Ovary (tissue), 9 donors: Measurements from ENCODE around the gene PROSER1. TPM values are rescaled to one million over a fixed set of nuclear protein-coding genes. Genes with fewer than 3 reads are reported as not detected.

ENCODE experiments used
- DNase-seq, 5 donors: peaks; one replicate each; pipeline ENCODE4 v3.0.0-alpha.2; 2019 to 2020
- H3K27ac ChIP-seq, 2 donors: fragments of 200-600 bp; one replicate each; pipeline versions ENCODE4 v1.5.1 to v1.8.0; 2019 to 2022
- H3K27me3 ChIP-seq: fragments of 200-600 bp; one replicate; pipeline ENCODE4 v1.8.0; 2022
- H3K36me3 ChIP-seq: fragments of 200-600 bp; sonication (generic); one replicate; pipeline ENCODE4 v1.5.1; 2019
- H3K4me1 ChIP-seq: one replicate; pipeline ENCODE4 v1.8.1; 2013; ENCODE audit warnings: mild to moderate bottlenecking, moderate library complexity; ENCODE audit not compliant: insufficient read depth
- H3K4me3 ChIP-seq: fragments of 200-600 bp; sonication (generic); one replicate; pipeline ENCODE4 v1.5.1; 2017
- H3K9me3 ChIP-seq, 2 donors: fragments of 200-600 bp in 1 of 2; sonication (generic) in 1 of 2; one replicate each; pipeline versions ENCODE4 v1.5.1 to v1.8.1; 2013 to 2019; ENCODE audit warnings: mild to moderate bottlenecking in 1 of 2, moderate library complexity in 1 of 2
- EP300 ChIP-seq: sonication (generic); formaldehyde crosslinking; IDR thresholded peaks from one replicate; pipeline ENCODE4 v1.6.1; 2017; ENCODE audit warnings: antibody characterized with exemption
- POLR2A ChIP-seq: fragments of 450-650 bp; IDR thresholded peaks from one replicate; pipeline ENCODE4 v1.6.1; 2017; ENCODE audit warnings: antibody characterized with exemption, mild to moderate bottlenecking, moderate library complexity
- WGBS, 3 donors: extraction: QIAGEN DNeasy Blood & Tissue Kit in 1 of 3; methylation state at CpG; one replicate each; pipeline versions ENCODE4 v1.1.5 to v1.1.7; 2013 to 2017; 5-methylcytosine and 5-hydroxymethylcytosine counted together
- intact Hi-C, 4 donors: fragments of 100-400 bp; cut with DNase I; formaldehyde crosslinking; loops; one replicate each; pipeline versions ENCODE4 v1.11.0 to v1.15.1; 2022 to 2023
- polyA plus RNA-seq, 2 donors: library from polyadenylated mRNA; stranded (reverse); fragments of 200-250 nt in 1 of 2; fragments of 350-450 nt in 1 of 2; fragmentation: Illumina TruSeq in 1 of 2; extraction: RNeasy Lipid Tissue Mini Kit (QIAGEN cat#74804) in 1 of 2; gene quantifications; one replicate each; pipeline ENCODE4 v1.2.3, GENCODE V29; 2013 to 2014
- total RNA-seq, 7 donors: library from RNA; depleted of rRNA in 2 of 7; stranded (reverse); fragments of >200 nt in 2 of 7; fragmentation: NEBNext Ultra II Directional in 3 of 7; extraction: Animal tissue kit (Norgen Biotek cat#: 25700) in 3 of 7; gene quantifications; one replicate each; pipeline versions ENCODE4 v1.1.0 to v1.2.4, GENCODE V29; 2016 to 2023
- TF ChIP-seq, protein P1 (sequence below), 3 donors: fragments of 450-650 bp in 2 of 3; fragments of 200-600 bp in 1 of 3; IDR thresholded peaks; one replicate each; pipeline versions ENCODE4 v1.5.1 to v1.8.0; 2016 to 2022; ENCODE audit warnings: antibody characterized with exemption in 3 of 3, mild to moderate bottlenecking in 1 of 3
- donor health status: DM: no; HTN: no; CAD: no; lungs with moderate emphysema.
- donor health status: DM: no; HTN: no; CAD: no.
- donor health status: Bipolar disorder and iron deficiency.
- donor health status: DM: yes; HTN: yes; CAD: no.
- donor health status: DM: no; HTN: no; CAD: no.
- donor health status: DM: yes; HTN: yes; CAD: no.

Gene PROSER1
- total and polyA plus RNA-seq, 9 donors = 5.3 to 25.3 (median 16.9) TPM

DNA sequence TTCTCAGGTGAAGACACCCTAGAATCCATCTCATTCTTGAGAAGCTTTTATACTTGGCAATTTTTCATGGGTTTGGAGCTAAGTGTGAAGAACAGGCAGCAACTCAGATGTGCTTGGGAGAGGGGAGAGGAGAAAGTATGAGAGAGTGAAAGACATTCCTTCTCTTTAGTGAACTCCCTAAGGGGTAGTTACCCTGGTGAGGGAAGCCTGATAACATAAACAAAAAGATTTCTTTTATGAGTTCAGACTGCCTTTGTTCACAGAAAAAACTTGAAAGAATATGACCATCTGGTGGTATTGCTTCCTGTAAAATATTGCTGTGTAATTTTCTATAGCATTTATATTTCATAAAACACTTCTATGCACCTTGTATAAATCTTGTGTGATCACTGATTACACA is 47.2 kb downstream of the PROSER1 start, which contains the start of gene STOML3:
TSS of gene STOML3 (minus strand) at position 139 of the 400 bp plus-strand sequence. CDS start at position 29, 110 bp downstream.
- H3K4me1 ChIP-seq = peaks cover 2% of the 10 kb centered on the region

DNA sequence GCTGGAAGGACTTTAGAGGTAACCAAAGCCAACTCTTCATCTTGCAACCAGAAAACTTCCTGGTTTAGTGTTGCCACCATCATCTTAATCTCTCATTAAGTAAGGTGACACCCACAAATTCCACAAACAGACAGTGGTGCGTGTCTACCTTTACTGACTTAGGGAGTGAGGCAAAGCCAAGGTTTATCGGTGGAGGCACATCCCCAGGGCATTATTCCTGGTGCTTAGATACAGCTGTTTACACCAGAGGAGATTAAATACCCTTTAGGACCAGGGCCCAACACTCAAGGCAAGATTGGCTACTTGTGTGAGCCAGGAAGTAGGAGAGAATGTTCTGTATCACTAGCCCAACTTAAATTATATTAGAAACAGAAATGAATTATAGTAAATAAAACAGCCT is 56.8 kb downstream of the PROSER1 start:
- Histone ChIP-seq H3K4me1 (peaks cover 5% of the 10 kb centered on the region), H3K9me3 (no peaks in the 10 kb centered on the region), H3K27ac (no peak overlapping the region), H3K27me3 (no peaks in the 10 kb centered on the region), H3K4me3 (no peak overlapping the region), H3K36me3 (no peaks in the 10 kb centered on the region)
- TF ChIP-seq, protein P1, sequence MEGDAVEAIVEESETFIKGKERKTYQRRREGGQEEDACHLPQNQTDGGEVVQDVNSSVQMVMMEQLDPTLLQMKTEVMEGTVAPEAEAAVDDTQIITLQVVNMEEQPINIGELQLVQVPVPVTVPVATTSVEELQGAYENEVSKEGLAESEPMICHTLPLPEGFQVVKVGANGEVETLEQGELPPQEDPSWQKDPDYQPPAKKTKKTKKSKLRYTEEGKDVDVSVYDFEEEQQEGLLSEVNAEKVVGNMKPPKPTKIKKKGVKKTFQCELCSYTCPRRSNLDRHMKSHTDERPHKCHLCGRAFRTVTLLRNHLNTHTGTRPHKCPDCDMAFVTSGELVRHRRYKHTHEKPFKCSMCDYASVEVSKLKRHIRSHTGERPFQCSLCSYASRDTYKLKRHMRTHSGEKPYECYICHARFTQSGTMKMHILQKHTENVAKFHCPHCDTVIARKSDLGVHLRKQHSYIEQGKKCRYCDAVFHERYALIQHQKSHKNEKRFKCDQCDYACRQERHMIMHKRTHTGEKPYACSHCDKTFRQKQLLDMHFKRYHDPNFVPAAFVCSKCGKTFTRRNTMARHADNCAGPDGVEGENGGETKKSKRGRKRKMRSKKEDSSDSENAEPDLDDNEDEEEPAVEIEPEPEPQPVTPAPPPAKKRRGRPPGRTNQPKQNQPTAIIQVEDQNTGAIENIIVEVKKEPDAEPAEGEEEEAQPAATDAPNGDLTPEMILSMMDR (IDR thresholded peaks at IDR 0.05) = no peak
- TF ChIP-seq EP300 (no peak), POLR2A (no peak)
- intact Hi-C loops = no loop called here
- WGBS, 3 donors = 54 to 63% (median 63%) methylated on average over 2 of the region's 2 CpGs
- DNase-seq = no peak

More for the DNA sequence above, 47.2 kb downstream of the PROSER1 start, which contains the start of gene STOML3:
- Histone ChIP-seq H3K27me3 (no peaks in the 10 kb centered on the region), H3K36me3 (no peaks in the 10 kb centered on the region), H3K27ac (no peak within 1 kb of the TSS), H3K4me3 (no peak within 1 kb of the TSS), H3K9me3 (no peaks in the 10 kb centered on the region)
- no peak for DNase-seq
- TF ChIP-seq, protein P1 (IDR thresholded peaks at IDR 0.05) = no peak
- TF ChIP-seq POLR2A = no peak
- TF ChIP-seq EP300 = no peak
- intact Hi-C loops = no loop called here

DNA sequence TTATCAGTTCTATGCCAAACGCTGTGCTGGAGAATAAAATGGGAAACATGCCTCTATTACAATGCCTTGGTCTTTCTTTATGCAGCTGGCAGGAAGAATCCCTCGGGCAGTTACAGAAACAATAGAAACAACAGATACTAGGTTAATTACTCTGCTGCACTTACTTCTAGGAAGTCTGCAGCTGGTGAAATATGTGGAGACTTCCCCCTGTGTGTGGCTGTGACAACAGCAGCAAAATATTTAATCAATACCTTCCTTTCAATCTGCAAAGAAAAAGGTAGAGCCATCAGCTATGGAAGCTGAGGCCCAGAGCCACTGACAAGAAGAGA is 57.2 kb downstream of the PROSER1 start:
- no peak for DNase-seq
- no peak overlapping the region for H3K4me3 ChIP-seq
- WGBS, 3 donors = 12 to 29% (median 12%) methylated on average over 2 of the region's 2 CpGs
- intact Hi-C loops = no loop called here
- no peak overlapping the region for H3K27ac ChIP-seq
- TF ChIP-seq POLR2A (no peak), EP300 (no peak)
- TF ChIP-seq, protein P1 (IDR thresholded peaks at IDR 0.05) = no peak
- H3K4me1 ChIP-seq = peaks cover 3% of the 10 kb centered on the region
- H3K36me3 ChIP-seq = no peaks in the 10 kb centered on the region
- H3K27me3 ChIP-seq = no peaks in the 10 kb centered on the region
- H3K9me3 ChIP-seq = no peaks in the 10 kb centered on the region

DNA sequence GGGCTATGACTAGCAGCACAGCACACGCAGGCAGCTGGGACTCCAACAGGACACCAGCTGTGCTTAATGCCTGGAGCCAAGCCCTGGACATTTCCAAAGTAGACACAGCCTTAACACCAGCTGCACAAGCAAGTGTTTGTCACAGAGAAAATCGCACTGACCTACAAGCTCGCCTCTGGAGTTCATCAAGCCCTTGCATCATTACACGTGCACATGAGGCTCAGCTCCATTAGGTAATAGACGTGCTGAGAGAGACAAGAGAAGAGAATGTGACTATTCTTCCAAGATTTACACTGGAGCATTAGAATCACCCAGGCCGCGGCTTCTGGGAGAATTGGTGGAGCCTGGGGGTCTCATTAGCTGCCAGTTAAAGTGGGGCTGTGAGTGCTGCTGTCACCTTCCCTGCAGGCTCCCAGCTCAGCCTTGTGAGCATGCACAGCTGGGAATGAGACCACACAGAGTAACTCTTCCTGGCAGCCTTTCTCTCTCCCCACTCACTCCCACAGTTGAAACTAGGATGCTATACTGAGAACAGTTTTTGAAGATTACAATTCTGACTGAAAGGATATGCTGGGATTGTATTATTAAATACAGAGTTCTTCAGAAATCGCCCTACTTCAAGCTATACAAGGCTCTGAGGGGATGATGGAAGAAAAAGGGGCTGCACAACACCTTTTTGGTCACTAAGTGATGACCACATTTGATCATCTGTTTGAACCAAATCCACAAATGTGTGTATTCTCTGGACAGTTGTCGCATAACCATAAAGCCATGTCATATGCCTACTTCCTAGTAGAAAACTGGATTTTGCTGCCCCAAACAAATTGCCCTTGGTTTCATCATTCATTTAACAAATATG is 57.8 kb downstream of the PROSER1 start:
- intact Hi-C loops = no loop called here
- Histone ChIP-seq H3K9me3 (no peaks in the 10 kb centered on the region), H3K4me3 (no peak overlapping the region), H3K36me3 (no peaks in the 10 kb centered on the region), H3K27ac (no peak overlapping the region), H3K27me3 (no peaks in the 10 kb centered on the region), H3K4me1 (peaks cover 2% of the 10 kb centered on the region)
- 12 to 16% (median 15%) methylated on average over 9 of the region's 9 CpGs for WGBS, 3 donors
- DNase-seq = no peak
- no peak for TF ChIP-seq EP300
- TF ChIP-seq, protein P1 (IDR thresholded peaks at IDR 0.05) = no peak
- TF ChIP-seq POLR2A = no peak
